Activated gamma-delta T cell treated with anti-CD3 and anti-CD28 coated beads, Interleukin-2, amount 50 U/mL, for 16 hours (primary cell): ENCODE measurements around the gene MACROD2.

ENCODE experiments used
- DNase-seq: peaks from one replicate; pipeline ENCODE4 v3.0.0-alpha.2; 2020; ENCODE audit warnings: low read depth

Gene MACROD2

DNA sequence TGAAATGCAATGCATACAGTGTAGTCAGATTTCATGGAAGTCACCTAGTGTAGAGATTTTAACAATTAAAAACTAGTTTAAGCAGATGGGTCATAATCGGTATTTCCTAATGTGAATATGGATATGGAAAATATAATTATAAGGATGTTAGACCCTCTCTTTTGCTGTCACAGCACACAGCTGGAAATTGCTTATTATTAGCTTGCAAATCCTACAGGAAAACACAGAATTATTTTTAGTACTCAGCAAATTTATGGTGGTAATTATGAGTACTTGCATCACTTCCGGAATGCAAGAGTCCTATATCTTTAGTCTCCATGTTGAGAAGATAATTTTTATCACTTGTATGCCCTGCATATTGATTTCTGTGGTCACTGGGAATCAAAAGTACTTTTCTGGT is 1584.4 kb downstream of the MACROD2 start:
- no peak for DNase-seq

DNA sequence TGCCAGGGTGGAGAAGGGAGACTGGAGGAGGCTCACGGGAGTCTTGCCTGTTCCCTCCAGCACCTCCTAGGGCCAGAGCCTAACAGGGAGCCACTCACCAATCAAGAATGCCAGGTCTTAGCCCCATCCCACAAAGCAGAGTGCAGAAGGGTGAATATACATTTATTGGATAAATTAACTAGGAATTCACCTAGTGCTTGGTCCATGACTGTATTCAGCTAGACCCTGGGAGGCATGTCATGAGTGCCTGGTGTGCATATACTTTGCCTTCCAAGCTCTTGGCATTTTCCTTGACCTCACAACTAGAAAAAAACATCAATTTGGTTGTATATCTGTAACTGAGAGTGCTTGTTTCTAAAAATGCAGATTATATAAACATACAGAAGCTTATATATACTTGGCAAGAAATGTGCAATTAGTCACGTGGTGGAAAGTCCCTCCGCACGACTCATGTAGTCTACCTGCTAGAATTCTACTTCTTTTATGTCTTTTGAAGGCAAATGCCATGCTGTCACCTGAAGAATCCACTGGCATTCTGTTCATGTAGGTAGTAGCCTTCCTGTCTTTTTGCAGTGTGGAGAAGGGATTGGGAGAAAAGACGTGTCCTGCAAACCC is 1586.9 kb downstream of the MACROD2 start:
- DNase-seq, result no peak

DNA sequence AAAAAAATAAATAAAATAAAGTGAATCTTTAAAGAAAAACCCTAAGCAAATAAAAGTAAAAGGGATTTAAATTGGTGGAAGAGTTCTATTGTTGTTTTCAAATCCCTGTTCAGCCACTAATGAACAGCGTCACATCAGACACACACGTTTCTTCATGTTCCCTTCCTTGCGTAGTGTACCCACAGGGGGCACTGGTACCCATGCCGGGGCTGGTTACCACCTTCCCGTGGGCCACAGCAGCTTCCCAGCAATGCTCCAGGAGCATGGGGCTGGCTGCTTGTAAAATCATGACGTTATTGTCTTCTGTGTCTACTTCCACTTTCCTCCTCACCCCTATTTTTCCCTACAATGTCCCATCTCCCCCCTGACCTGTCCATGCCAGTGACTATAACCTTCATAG is 1589.2 kb downstream of the MACROD2 start:
- DNase-seq, result no peak

DNA sequence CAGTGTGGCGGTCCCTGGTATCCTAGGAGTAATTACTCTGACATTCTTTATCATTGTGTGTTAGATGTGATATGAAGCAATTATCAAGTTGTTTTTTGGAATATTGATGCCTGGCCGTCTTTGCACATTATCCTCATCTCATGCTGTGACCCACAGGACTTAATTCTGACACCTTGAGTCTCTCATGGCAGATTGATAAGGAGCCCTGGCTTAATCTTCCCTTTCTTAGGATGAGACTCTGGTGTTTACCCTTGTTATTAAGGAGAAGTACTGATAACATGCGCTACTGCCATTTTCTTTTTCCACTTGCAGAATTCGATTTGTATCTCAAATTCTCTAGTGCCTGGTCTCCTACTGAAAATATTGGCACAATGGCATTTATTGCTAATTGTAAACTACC is 1597.8 kb downstream of the MACROD2 start:
- DNase-seq, result no peak

DNA sequence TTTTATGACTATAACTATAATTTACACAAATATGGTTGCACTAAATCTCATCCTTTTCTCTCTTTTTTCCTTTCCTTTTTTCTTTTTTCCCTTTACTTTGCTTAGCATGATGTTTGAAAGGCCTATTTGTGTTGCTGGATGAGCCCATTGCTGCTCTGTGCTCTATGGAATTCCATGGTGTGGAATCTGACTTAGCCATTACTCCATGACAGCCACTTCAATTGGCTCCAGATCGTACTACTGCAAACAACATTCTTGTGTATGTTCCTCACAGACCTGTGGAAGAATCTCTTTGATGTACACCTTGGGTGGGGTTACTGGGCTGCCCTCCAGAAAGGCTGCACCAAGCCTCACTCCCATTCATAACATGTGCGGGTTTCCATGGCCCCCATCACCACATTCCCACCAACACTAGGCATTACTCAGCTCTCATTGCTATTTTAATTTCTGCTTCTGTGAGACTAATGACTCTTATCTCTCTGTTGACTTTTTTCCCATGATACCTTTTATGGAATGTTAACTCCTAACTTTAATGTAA is 1598.9 kb downstream of the MACROD2 start:
- DNase-seq, result no peak

DNA sequence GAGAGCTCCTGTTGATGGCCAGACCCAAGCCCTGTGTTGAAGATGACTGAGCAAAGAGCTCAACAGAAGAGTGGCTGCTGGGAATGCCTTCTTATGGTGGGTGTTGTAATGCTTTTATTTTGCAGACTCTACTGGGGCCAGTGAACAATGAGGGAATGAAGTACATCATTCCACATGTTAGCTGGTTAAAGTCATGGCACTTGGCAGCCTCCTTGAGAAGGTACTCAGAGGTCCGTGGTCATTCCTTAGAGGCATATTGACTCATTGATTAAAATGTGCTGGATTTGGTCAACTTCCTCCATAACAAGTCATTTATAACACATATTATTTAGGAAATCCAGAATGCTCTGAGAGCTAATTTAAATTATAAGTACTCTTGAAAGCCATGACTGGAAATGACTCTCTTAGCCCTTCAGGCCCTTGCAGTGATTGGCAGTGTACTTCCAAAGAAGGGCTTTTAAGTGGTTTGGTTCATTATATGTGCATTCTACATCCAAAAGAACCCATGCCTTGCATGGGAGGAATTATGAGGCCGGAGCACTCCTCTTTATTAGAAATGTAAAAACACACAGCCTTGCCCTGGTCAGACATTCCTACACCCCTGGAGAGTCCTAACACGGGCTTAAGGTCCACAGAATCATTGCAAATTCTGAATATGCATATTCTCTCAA is 1601.0 kb downstream of the MACROD2 start:
- DNase-seq, result no peak

DNA sequence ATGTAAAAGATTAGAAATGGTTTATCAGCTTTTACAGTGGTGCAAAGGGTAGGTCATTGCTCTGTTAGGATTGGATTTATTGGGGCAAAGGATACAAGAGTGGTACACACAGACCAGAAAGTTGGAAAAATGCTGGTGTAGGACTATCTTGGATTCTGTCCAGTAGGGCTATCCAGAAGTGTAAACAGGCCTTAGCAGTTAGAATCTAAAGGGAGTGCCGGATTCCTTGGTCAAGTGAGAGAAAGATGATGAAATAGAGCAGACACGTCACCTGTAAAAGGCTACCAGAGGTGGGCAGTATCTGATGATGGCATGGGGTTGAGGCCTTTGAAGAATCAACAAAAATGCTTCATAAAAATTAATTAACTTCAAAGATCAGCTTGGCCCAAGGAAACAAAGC is 1602.0 kb downstream of the MACROD2 start:
- DNase-seq, result no peak

DNA sequence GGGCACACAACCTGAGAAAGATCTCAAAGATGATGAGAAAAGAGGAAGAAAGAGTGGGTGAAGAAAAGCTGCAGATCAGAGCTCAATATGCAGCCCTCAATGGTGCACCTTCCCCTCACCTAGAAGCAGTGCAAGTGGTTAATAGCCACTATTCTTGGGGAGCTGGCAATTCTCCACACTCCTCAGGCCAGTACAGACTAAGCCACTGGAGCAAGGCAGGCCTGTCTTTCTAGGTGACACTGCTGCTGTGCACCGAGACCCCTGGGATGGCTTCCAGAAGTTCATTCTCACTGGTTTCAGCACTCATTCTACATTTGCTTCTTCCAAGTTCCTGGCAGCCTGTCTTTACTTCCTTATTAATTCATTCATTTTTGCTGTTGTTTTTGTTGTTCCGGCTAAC is 1604.6 kb downstream of the MACROD2 start:
- DNase-seq, result no peak

DNA sequence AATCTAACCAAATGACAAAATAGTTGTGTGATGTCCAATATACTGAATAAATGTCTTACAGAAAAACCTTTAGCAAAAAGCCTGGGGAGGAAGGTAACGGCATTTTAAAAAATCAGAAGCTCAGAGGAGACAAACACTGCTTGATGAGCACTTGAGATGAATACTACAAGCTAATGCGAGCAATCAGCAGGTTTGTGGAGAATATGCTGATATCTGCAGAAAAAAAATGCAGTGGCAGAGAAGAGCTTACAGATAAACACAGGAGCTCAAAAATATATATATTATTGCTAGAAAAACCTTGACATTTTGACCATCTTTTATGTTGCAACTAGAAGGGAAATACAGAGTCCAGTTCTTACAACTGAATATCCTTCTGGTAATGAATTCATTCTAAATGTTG is 1605.2 kb downstream of the MACROD2 start:
- DNase-seq, result no peak

DNA sequence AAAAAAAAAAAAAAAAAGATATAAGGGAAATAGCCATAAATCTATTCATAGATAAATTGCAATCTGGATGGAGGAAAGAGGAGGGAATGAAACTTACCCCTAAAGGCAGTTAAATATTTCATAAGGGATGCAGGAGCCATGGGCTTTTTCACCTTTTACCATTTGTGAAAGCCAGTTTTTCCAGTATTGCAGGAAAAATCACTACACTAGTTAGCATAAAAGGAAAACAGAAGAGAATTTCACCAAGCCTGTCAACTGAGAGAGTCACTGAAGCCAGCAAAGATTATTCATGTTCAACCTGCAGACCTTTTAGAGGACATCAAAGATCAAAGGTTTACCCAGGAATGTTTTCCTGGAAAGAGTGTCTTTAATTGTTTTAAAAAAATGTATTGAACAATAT is 1608.2 kb downstream of the MACROD2 start:
- DNase-seq, result no peak

DNA sequence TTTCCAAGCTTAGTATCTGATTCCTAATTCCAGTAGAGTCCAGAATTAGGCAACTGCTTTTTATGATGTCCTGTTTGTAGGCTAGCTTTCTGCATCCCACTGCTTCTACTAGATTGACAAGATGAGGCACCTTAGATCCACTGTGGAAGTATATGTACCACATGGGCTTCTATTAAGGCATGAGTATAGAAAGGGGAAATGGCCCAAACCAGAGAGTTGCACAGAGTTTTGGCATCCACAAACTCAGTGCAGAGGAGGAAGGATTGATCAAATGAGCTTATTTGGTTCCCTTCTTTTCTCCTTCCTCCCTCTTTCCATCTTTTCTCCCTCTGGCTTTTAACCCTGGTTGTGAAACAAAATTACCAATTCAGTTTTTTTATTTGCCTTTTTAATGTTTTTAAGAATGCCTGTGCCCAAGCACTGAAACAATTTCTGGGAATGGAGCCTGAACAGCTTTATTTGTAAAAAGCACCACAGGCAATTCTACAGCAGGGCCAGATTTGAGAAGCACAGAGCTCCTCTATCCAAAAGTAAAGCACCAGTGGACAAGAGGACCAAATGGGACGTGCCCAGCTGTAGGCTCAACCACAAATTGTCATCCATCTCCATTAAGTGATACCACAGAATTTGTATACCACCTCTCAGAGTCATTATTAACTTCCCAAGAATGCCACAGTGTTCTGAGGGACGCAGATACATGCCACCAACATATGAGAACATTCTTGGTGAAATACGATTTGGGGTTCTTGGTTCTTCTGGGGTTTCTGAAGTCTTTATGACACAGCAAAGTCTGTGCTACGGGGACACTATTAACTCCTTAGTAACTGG is 1608.9 kb downstream of the MACROD2 start:
- DNase-seq, result no peak

DNA sequence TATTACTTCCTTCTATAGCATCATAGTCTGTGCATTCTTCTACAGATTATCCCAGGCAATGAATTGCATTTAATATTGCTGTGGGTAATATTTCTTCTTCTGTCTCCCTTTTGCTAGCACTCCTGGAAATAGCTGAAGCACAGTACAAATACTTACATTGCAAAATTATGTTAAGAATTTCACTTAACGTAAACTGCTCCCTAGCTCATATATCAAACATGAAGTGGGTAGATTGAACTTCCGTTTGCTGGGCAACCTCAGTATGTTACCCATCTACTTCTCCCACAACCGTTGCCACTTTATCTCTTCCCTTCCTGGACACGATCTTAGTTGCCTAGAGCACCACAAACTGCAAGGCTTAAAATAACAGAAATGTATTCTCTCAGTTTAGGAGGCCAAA is 1614.6 kb downstream of the MACROD2 start:
- DNase-seq, result no peak

DNA sequence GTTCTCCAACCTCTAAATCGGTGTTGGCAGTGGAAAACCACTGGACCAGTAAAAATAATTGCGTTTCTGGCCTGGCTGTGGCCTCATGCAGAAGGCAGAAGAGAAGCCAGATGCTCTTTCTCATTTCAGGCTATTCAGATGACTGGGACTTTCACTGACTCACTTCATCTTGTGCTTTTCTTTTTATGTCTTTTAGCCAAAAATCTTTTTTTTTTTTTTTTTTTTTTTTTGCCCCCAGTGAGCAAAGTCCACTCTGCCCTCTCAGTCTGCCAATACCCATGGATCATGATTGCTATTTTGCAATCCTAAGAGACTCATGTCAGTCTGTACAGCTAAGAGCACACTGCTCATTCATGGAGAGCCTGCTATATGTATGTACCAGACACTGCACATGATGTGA is 1615.5 kb downstream of the MACROD2 start:
- no peak for DNase-seq

DNA sequence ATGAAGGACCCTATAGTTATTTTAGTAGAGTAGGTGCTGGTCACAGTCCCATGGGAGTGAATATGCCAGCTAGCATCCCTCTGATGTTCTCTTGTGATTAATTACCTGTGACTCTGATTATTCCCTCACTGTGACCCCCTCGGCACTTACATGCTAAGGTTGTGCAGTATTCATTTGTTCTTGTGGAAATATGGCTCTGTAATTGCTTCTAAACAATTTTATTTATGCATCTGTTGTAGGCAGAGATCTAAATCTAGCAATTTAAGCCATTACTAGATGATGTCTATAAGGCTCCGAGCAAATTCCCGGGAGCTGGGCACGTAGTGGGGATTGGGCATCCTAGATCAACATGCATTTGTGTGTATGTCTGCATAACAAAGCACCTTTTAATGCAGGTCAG is 1616.2 kb downstream of the MACROD2 start:
- DNase-seq, result no peak

DNA sequence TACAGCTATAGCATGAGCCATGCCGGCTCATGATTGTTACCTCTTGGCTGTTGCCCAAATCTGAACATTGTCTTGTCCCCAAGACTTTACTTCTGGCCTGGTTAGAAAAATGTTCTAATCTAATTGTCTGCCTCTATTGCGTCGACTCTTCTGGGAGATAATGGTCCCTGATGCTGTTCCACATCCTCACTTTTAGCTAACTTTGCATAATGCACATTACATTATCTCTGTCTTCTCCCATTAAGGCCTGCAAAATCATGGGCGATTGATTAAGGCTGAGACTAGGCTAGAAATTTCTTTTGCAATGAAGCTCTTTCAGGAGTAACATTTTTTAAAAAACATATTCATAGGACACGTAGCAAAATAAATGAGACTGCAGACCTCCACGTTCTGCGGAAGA is 1616.9 kb downstream of the MACROD2 start:
- DNase-seq, result no peak

DNA sequence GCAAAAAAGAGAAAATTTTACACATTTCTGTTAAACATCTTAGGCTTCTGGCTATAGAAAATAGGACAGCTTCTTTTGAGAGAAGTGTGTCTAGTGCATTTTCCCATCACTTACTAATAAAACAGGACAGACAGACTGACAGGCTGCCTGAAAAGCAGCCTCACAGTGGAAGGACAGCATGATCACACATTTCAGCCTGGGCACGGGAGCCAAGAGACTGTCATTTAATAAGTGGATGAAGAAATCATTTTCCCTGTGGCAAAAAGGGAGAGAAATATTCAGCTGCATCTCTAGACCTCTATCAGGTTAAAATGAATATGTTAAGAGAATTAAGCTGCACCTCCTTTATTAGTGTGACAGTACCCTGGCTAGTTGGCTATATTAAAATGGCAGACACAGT is 1617.5 kb downstream of the MACROD2 start:
- no peak for DNase-seq

DNA sequence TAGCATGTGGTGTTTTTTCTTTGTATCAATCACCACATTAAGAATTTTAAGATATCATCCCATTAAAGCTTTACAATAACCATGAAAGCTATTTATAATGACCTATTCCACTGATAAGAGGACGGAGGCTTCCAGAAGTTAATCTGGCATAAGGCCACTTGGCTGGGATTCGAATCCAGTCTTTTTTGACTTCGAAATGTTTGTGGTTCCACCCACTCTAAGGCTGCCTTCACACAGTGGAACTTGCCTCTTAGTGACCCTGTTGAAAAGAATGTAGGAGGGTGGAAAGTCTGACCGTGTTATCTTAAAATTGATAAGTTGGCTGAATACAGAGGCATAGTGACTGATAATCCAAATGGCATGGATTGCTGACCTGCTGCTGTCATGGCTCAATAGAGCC is 1618.2 kb downstream of the MACROD2 start:
- DNase-seq, result no peak

DNA sequence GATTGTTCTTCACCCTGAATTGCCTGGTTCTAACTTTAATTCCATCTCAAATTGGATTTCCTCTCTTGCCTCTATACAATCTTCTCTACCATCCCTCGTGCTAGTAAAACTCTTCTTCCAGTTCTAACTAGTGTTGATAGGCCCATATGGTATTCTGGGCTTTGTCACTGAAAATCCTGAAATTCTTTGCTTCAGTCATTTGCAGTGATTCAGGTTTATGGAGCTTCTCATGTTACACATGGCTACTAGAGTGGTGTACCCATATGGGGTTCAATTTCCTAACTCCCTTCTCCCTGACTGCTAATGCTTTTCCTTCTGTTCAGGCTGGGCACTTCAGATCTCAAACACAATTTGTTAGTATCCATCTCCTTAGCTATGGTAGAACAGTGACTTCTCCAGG is 1621.3 kb downstream of the MACROD2 start:
- DNase-seq, result no peak

DNA sequence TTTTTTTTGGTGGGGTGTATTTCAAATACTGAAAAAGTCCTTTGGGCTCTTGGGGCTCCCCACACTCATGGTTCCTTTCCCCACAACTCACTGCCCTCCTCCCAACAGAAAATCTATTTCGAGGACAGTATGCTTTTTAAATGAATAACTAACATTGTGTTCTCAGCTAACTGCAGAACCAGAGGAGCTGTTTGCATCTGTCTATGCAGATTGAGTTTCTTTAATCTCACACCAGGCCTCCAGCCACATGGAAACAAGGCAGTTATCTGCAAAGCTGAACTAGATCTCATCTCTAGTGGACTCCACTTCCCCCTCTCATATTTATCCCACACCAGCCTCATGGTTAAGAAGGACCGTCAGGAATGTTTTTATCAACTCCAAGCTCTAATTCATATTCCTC is 1622.8 kb downstream of the MACROD2 start:
- DNase-seq, result no peak

DNA sequence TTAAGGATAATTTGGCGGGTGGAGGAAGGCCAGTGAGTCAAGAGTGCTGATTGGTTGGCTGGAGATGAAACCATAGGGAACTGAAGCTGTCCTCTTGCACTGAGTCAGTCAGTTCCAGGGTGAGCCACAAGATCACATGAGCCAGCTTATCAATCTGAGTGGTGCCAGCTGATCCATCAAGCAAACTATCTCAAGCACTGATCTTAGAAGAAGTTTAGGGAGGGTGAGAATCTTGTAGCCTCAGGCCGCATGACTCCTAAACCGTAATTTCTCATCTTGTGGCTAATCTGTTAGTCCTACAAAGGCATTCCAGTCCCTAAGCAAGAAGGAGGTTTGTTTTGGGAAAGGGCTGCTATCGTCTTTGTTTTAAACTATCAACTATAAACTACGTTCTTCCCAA is 1623.6 kb downstream of the MACROD2 start:
- DNase-seq, result no peak

DNA sequence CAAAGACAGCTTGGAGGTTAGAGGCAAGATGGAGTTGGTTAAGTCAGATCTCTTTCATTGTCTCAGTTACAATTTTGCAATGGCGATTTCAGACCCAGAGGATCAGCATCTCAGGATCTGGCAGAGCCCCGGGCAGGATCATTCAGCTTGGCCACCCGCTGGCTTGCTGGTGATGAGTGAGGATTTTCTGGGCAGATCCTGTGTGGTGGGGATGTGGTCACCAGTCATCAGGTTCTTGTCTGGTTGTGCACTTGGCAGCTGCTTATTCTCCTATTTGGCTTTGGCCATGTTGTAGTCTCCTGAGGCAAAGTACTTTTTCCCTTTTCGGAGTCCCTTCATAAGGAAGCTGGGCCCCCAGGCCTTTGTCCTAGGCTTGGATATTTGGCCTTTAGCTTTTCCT is 1624.0 kb downstream of the MACROD2 start:
- DNase-seq, result no peak

DNA sequence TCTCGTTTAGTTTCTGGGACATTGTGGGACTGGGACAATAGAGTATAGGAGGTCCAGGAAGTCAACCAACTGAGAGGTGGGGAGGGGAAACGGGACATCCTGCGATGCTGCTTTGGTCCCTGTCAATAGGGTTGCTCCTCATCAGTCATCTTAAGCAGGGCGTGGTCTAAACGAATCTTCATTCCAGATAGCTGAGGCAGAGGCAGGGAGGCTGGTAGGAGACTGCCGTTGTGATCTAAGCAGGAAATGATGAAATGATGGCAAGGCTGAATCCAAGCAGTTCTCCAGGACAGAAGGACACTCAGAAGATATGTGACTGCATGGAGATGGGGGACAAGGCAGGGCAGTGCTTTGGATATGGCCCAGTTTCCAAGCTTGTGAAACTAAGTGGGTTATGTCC is 1624.5 kb downstream of the MACROD2 start:
- no peak for DNase-seq

DNA sequence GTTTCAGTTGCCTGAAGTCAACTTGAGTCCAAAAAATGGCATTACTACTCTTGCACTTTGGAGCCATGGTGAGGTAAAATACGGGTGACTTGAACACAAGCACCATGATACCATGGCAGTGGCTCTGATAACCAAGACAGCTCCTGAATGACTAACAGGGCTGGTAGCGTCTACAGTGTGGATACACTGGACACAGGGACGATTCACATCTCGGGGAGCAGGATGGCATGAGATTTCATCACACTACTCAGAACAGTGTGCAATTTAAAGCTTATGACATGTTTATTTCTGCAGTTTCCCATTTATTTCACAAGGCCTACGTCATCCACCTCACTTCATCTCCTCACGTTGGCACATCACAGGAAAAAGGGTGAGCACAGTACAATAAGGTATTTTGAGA is 1627.1 kb downstream of the MACROD2 start:
- no peak for DNase-seq
